Testis (tissue), 2 donors: Measurements from ENCODE around the gene DIAPH1.

ENCODE experiments used
- CTCF ChIP-seq, 3 experiments: fragments of 450-650 bp in 2 of 3; fragments of 200-600 bp in 1 of 3; sonication (generic) in 1 of 3; IDR thresholded peaks; one replicate each; pipeline ENCODE4 v1.5.1; 2016 to 2019; ENCODE audit warnings: antibody characterized with exemption in 3 of 3, mild to moderate bottlenecking in 2 of 3, moderate library complexity in 1 of 3
- POLR2A ChIP-seq: fragments of 450-650 bp; IDR thresholded peaks from one replicate; pipeline ENCODE4 v1.6.1; 2017; ENCODE audit warnings: antibody characterized with exemption, mild to moderate bottlenecking, moderate library complexity

GRCh38 chr5:141613344-141613743 lies 5.5 kb downstream of the DIAPH1 start:
- TF ChIP-seq POLR2A (no peak), CTCF (IDR thresholded peaks at IDR 0.05) (no peak)
